ENCODE data around the gene CARS2. TPM values are rescaled to one million over a fixed set of nuclear protein-coding genes. Genes with fewer than 3 reads are reported as not detected.

Gene CARS2
- polyA plus RNA-seq, 2 of the 4 experiments (the other 2 are of a cell fraction): 31.5 to 41.4 TPM

GRCh38 chr13:110644892-110645521 is 60.9 kb downstream of the CARS2 start:
- no peaks in the 10 kb centered on the region for H3K4me1 ChIP-seq
- CTCF ChIA-PET: interaction anchor here (1.4 kb wide), 1 partner anchor 32 kb away, joined by 3 read pairs; no protein-coding TSS in a partner anchor
- no peak for TF ChIP-seq HDAC2 (IDR thresholded peaks at IDR 0.05)
- no peak for TF ChIP-seq ESRRA (IDR thresholded peaks at IDR 0.05; ENCODE audit: borderline replicate concordance, low read length)
- TF ChIP-seq MAX (IDR thresholded peaks at IDR 0.05): no peak
- no peak for TF ChIP-seq HEYL (CRISPR knock-in tag; IDR thresholded peaks at IDR 0.05)
- TF ChIP-seq EP300 (IDR thresholded peaks at IDR 0.05): no peak
- TF ChIP-seq GATA3 (IDR thresholded peaks at IDR 0.05; ENCODE audit: borderline replicate concordance): no peak
- no peak for TF ChIP-seq NFE2L2 (conservative IDR thresholded peaks at IDR 0.05; ENCODE audit: low read length)
- no peak for TF ChIP-seq ZNF302 (CRISPR knock-in tag; IDR thresholded peaks at IDR 0.05)
- no peak for TF ChIP-seq ZC3H11A (IDR thresholded peaks at IDR 0.05)
- TF ChIP-seq RNF2 (IDR thresholded peaks at IDR 0.05; ENCODE audit: borderline replicate concordance, low read depth): no peak
- no peak for TF ChIP-seq ELK1 (IDR thresholded peaks at IDR 0.05; ENCODE audit: low read depth, low read length)
- no peak for TF ChIP-seq JUNB (IDR thresholded peaks at IDR 0.05)
- TF ChIP-seq HES2 (IDR thresholded peaks at IDR 0.05): no peak
- no peak for TF ChIP-seq BCL3 (IDR thresholded peaks at IDR 0.05)
- no peak for TF ChIP-seq CEBPB (IDR thresholded peaks at IDR 0.05)
- no peak for TF ChIP-seq RCOR1 (IDR thresholded peaks at IDR 0.05; ENCODE audit: low read depth, low read length)
- TF ChIP-seq KDM1A (IDR thresholded peaks at IDR 0.05; ENCODE audit: low read depth): no peak
- no peak for TF ChIP-seq BHLHE40 (IDR thresholded peaks at IDR 0.05; ENCODE audit: low read depth, low read length)
- no peak for TF ChIP-seq RARB (CRISPR knock-in tag; IDR thresholded peaks at IDR 0.05)
- TF ChIP-seq POLR2AphosphoS2 (conservative IDR thresholded peaks at IDR 0.05; ENCODE audit: low read length): no peak
- WGBS (ENCODE audit: missing lambda C conversion rate): 81% methylated on average over 12 of the region's 28 CpGs
- ATAC-seq: peak in 1 of 2 experiments; percentile 56; a peak in 3 of 6 replicates
- no peak overlapping the region for H3K4me3 ChIP-seq
- no peak overlapping the region for H3K27ac ChIP-seq
- DNase-seq (ENCODE audit: low read depth in 1 of 2, low spot score in 1 of 2): peak in 1 of 2 experiments; percentile 29
- no peaks in the 10 kb centered on the region for H3K9me3 ChIP-seq
- FAIRE-seq: no peak
- POLR2A ChIA-PET: no interaction called here
- H3K4me2 ChIP-seq: no peak overlapping the region

- no peak overlapping the region for H3K4me2 ChIP-seq
- no peak for TF ChIP-seq NPAS2 (CRISPR knock-in tag; IDR thresholded peaks at IDR 0.05; ENCODE audit: borderline replicate concordance)
- TF ChIP-seq RNF2 (IDR thresholded peaks at IDR 0.05; ENCODE audit: borderline replicate concordance, low read depth): no peak
- TF ChIP-seq NR3C1 (IDR thresholded peaks at IDR 0.05): no peak
- no peak for TF ChIP-seq BCL3 (IDR thresholded peaks at IDR 0.05)
- TF ChIP-seq E2F6 (IDR thresholded peaks at IDR 0.05; ENCODE audit: borderline replicate concordance, low read depth): no peak
- no peak for TF ChIP-seq PBX3 (IDR thresholded peaks at IDR 0.05)
- TF ChIP-seq ELK1 (IDR thresholded peaks at IDR 0.05; ENCODE audit: low read depth, low read length): no peak
- TF ChIP-seq FOSL2 (IDR thresholded peaks at IDR 0.05): no peak
- TF ChIP-seq FOSL2 (CRISPR knock-in tag; IDR thresholded peaks at IDR 0.05): no peak
- TF ChIP-seq POLR2AphosphoS2 (conservative IDR thresholded peaks at IDR 0.05; ENCODE audit: low read length): no peak
- no peak for TF ChIP-seq RFX5 (IDR thresholded peaks at IDR 0.05)
- TF ChIP-seq NFE2L2 (conservative IDR thresholded peaks at IDR 0.05; ENCODE audit: low read length): no peak
- no peak for TF ChIP-seq HOXB5 (CRISPR knock-in tag; IDR thresholded peaks at IDR 0.05)
- no peak for DNase-seq (ENCODE audit: low read depth in 1 of 2, low spot score in 1 of 2)
- H3K4me1 ChIP-seq: no peaks in the 10 kb centered on the region
- FAIRE-seq: no peak
- ATAC-seq: no peak
- WGBS (ENCODE audit: missing lambda C conversion rate): 76% methylated on average over 13 of the region's 13 CpGs
- ChIA-PET POLR2A (no interaction called here), CTCF (no interaction called here)
- H3K27ac ChIP-seq: no peak overlapping the region
- no peak overlapping the region for H3K4me3 ChIP-seq
- H3K9me3 ChIP-seq: no peaks in the 10 kb centered on the region
These were observed 62.0 kb downstream of the CARS2 start for GRCh38 chr13:110643768-110644421.
